HepG2 (cell line): ENCODE results near the gene MT1M. TPM values are rescaled to one million over a fixed set of nuclear protein-coding genes. Genes with fewer than 3 reads are reported as not detected.

ENCODE experiments used
- AGO1 ChIP-seq: fragments of 200-400 bp; formaldehyde crosslinking; IDR thresholded peaks from 2 replicates; pipeline ENCODE4 v1.6.1; 2017; ENCODE audit warnings: mild to moderate bottlenecking, low read depth, low read length, moderate library complexity; ENCODE audit not compliant: poor library complexity, severe bottlenecking
- ARNT ChIP-seq: fragments of 450-650 bp; IDR thresholded peaks from 2 replicates; pipeline ENCODE4 v1.6.1; 2017
- CREB3 ChIP-seq: sonication (generic); formaldehyde crosslinking; IDR thresholded peaks from 2 replicates; pipeline ENCODE4 v1.5.0; 2020; ENCODE audit warnings: missing genetic modification reagents
- ELF1 ChIP-seq: sonication (generic); formaldehyde crosslinking; IDR thresholded peaks from 2 replicates; pipeline ENCODE4 v1.4.0; 2020; ENCODE audit warnings: missing genetic modification reagents
- FOSL2 ChIP-seq: sonication (generic); formaldehyde crosslinking; IDR thresholded peaks from 2 replicates; pipeline ENCODE4 v1.4.0; 2020; ENCODE audit warnings: missing genetic modification reagents
- HBP1 ChIP-seq: IDR thresholded peaks from 2 replicates; pipeline ENCODE4 v1.6.1; 2016; ENCODE audit warnings: low read depth, control low read depth
- IRF9 ChIP-seq: sonication (generic); formaldehyde crosslinking; IDR thresholded peaks from 2 replicates; pipeline ENCODE4 v1.8.0; 2022; ENCODE audit warnings: missing genetic modification reagents, mild to moderate bottlenecking, borderline replicate concordance
- NFYC ChIP-seq: IDR thresholded peaks from 2 replicates; pipeline ENCODE4 v1.6.1; 2016; ENCODE audit warnings: missing genetic modification reagents, missing compliant biosample characterization
- PHF21A ChIP-seq: sonication (generic); formaldehyde crosslinking; IDR thresholded peaks from 2 replicates; pipeline ENCODE4 v1.5.0; 2020; ENCODE audit warnings: mild to moderate bottlenecking, missing genetic modification reagents
- RARG ChIP-seq: sonication (generic); formaldehyde crosslinking; IDR thresholded peaks from 2 replicates; pipeline ENCODE4 v1.4.0; 2020; ENCODE audit warnings: low read depth, mild to moderate bottlenecking, missing genetic modification reagents
- SETDB1 ChIP-seq: sonication (generic); formaldehyde crosslinking; IDR thresholded peaks from 2 replicates; pipeline ENCODE4 v1.5.1; 2020; ENCODE audit warnings: missing genetic modification reagents, mild to moderate bottlenecking, borderline replicate concordance
- SMAD3 ChIP-seq: sonication (generic); formaldehyde crosslinking; IDR thresholded peaks from 2 replicates; pipeline ENCODE4 v1.4.0; 2020; ENCODE audit warnings: missing genetic modification reagents
- SNAPC4 ChIP-seq: sonication (generic); formaldehyde crosslinking; IDR thresholded peaks from 2 replicates; pipeline ENCODE4 v1.4.0; 2020; ENCODE audit warnings: mild to moderate bottlenecking, missing genetic modification reagents
- THRA ChIP-seq: sonication (generic); formaldehyde crosslinking; IDR thresholded peaks from 2 replicates; pipeline ENCODE4 v1.4.0; 2020; ENCODE audit warnings: missing genetic modification reagents, borderline replicate concordance
- ZBTB7A ChIP-seq: sonication (generic); formaldehyde crosslinking; IDR thresholded peaks from 2 replicates; pipeline ENCODE4 v1.8.0; 2022; ENCODE audit warnings: mild to moderate bottlenecking, missing genetic modification reagents
- ZBTB8A ChIP-seq: sonication (generic); formaldehyde crosslinking; IDR thresholded peaks from 2 replicates; pipeline ENCODE4 v1.4.0; 2020; ENCODE audit warnings: mild to moderate bottlenecking, low read depth, missing genetic modification reagents, borderline replicate concordance
- ZNF33B ChIP-seq: sonication (generic); formaldehyde crosslinking; IDR thresholded peaks from 2 replicates; pipeline ENCODE4 v1.5.1; 2020; ENCODE audit warnings: mild to moderate bottlenecking, missing genetic modification reagents
- ZNF567 ChIP-seq: sonication (generic); formaldehyde crosslinking; IDR thresholded peaks from 2 replicates; pipeline ENCODE4 v1.8.1; 2023; ENCODE audit warnings: mild to moderate bottlenecking, missing genetic modification reagents, borderline replicate concordance
- ZNF576 ChIP-seq: sonication (generic); formaldehyde crosslinking; IDR thresholded peaks from 2 replicates; pipeline ENCODE4 v1.4.0; 2020; ENCODE audit warnings: mild to moderate bottlenecking, missing genetic modification reagents
- ZNF7 ChIP-seq: IDR thresholded peaks from 2 replicates; pipeline ENCODE4 v1.6.1; 2016; ENCODE audit warnings: missing biosample characterization, missing genetic modification reagents
- ZNF878 ChIP-seq: sonication (generic); formaldehyde crosslinking; IDR thresholded peaks from 2 replicates; pipeline ENCODE4 v1.8.1; 2023; ENCODE audit warnings: mild to moderate bottlenecking, missing genetic modification reagents, moderate library complexity
- polyA plus RNA-seq, 8 experiments: library from polyadenylated mRNA; depleted of rRNA in 3 of 8; stranded (reverse) in 7 of 8; unstranded in 1 of 8; fragments of >200 nt; fragmentation: Illumina TruSeq in 4 of 8; extraction: Trizol in 4 of 8; gene quantifications; 2 replicates each; pipeline versions ENCODE4 v1.2.1 to v1.2.3, GENCODE V29; 2011 to 2016; ENCODE audit warnings: low read depth in 4 of 8, missing spikeins in 1 of 8, mixed read lengths in 1 of 8; ENCODE audit not compliant: insufficient read depth in 1 of 8
- total RNA-seq, 5 experiments: library from RNA; depleted of rRNA; stranded (reverse); fragments of >200 nt; fragmentation: Illumina TruSeq; extraction: Trizol; gene quantifications; 2 replicates each; pipeline ENCODE4 v1.2.3, GENCODE V29; 2016; ENCODE audit warnings: low read depth in 1 of 5

MT1M gene
- total and polyA plus RNA-seq, 2 of the 13 experiments (the other 11 are each of a cell fraction or from before 2014, with no cell fraction given), result 4.6 TPM; not detected in 1

- no peak for TF ChIP-seq SETDB1 (CRISPR knock-in tag)
- TF ChIP-seq ZNF576, result 0 out of 2 replicates have a peak, but pooled peaks have one; percentile 51
- peak; percentile 95 for TF ChIP-seq ZNF7 (CRISPR knock-in tag)
- TF ChIP-seq CREB3 (CRISPR knock-in tag), result no peak
- no peak for TF ChIP-seq ZNF878
- TF ChIP-seq ZBTB7A (CRISPR knock-in tag), result no peak
- peak; percentile 45; the same call in 1 of the 2 replicates for TF ChIP-seq IRF9 (CRISPR knock-in tag)
- no peak for TF ChIP-seq ELF1
- TF ChIP-seq PHF21A, result no peak
- TF ChIP-seq SNAPC4 (CRISPR knock-in tag), result no peak
- TF ChIP-seq RARG (CRISPR knock-in tag), result no peak
- no peak for TF ChIP-seq NFYC (CRISPR knock-in tag)
- TF ChIP-seq SMAD3 (CRISPR knock-in tag), result no peak
- no peak for TF ChIP-seq ZBTB8A (CRISPR knock-in tag)
- no peak for TF ChIP-seq ARNT
- TF ChIP-seq HBP1 (CRISPR knock-in tag), result 0 out of 2 replicates have a peak, but pooled peaks have one; percentile 41
- peak; percentile 57 for TF ChIP-seq FOSL2 (CRISPR knock-in tag)
- TF ChIP-seq AGO1, result no peak
- peak; percentile 51; the same call in 1 of the 2 replicates for TF ChIP-seq THRA
- no peak for TF ChIP-seq ZNF33B
- TF ChIP-seq ZNF567 (CRISPR knock-in tag), result 0 out of 2 replicates have a peak, but pooled peaks have one; percentile 83
These were observed 28.9 kb upstream of the MT1M start (continued) for GRCh38 chr16:56603589-56603988.
